ENCODE results near the gene NEK1. TPM values are rescaled to one million over a fixed set of nuclear protein-coding genes. Genes with fewer than 3 reads are reported as not detected.

Gene NEK1
- total RNA-seq, 4 donors from 2014 or later: 18.8 to 33.8 (median 25.0) TPM

GRCh38 chr4:169420291-169420690 is 192.1 kb downstream of the NEK1 start:
- DNase-seq: no peak
- no peak for TF ChIP-seq POLR2A (IDR thresholded peaks at IDR 0.05)
- TF ChIP-seq CTCF (IDR thresholded peaks at IDR 0.05): no peak
- H3K9me3 ChIP-seq: no peaks in the 10 kb centered on the region
- no peaks in the 10 kb centered on the region for H3K36me3 ChIP-seq
- intact Hi-C loops (cut with DNase I; ENCODE audit: low total_unique reads): no loop called here
- no peak overlapping the region for H3K27ac ChIP-seq
- no peaks in the 10 kb centered on the region for H3K4me1 ChIP-seq
- H3K4me3 ChIP-seq: no peak overlapping the region
- H3K27me3 ChIP-seq: no peaks in the 10 kb centered on the region

- no peak overlapping the region for H3K4me3 ChIP-seq
- H3K9me3 ChIP-seq: no peaks in the 10 kb centered on the region
- no peaks in the 10 kb centered on the region for H3K4me1 ChIP-seq
- intact Hi-C loops (cut with DNase I; ENCODE audit: low total_unique reads): no loop called here
- no peaks in the 10 kb centered on the region for H3K36me3 ChIP-seq
- TF ChIP-seq POLR2A (IDR thresholded peaks at IDR 0.05) (no peak), CTCF (IDR thresholded peaks at IDR 0.05) (no peak)
- no peaks in the 10 kb centered on the region for H3K27me3 ChIP-seq
- DNase-seq: no peak
- H3K27ac ChIP-seq: no peak overlapping the region
Observed at GRCh38 chr4:169418846-169419245, 193.5 kb downstream of the NEK1 start.

- intact Hi-C loops (cut with DNase I; ENCODE audit: low total_unique reads): no loop called here
- H3K4me3 ChIP-seq: no peak overlapping the region
- H3K9me3 ChIP-seq: no peaks in the 10 kb centered on the region
- no peak overlapping the region for H3K27ac ChIP-seq
- no peak for TF ChIP-seq POLR2A (IDR thresholded peaks at IDR 0.05)
- TF ChIP-seq CTCF (IDR thresholded peaks at IDR 0.05): no peak
- H3K4me1 ChIP-seq: no peaks in the 10 kb centered on the region
- DNase-seq: no peak
- no peaks in the 10 kb centered on the region for H3K27me3 ChIP-seq
- H3K36me3 ChIP-seq: no peaks in the 10 kb centered on the region
Observed at GRCh38 chr4:169417629-169418282, 194.6 kb downstream of the NEK1 start.

GRCh38 chr4:169416997-169417396 is 195.4 kb downstream of the NEK1 start:
- Histone ChIP-seq H3K4me1 (no peaks in the 10 kb centered on the region), H3K27ac (no peak overlapping the region), H3K4me3 (no peak overlapping the region), H3K36me3 (no peaks in the 10 kb centered on the region), H3K9me3 (no peaks in the 10 kb centered on the region), H3K27me3 (no peaks in the 10 kb centered on the region)
- intact Hi-C loops (cut with DNase I; ENCODE audit: low total_unique reads): no loop called here
- DNase-seq: no peak
- TF ChIP-seq CTCF (IDR thresholded peaks at IDR 0.05) (no peak), POLR2A (IDR thresholded peaks at IDR 0.05) (no peak)

- Histone ChIP-seq H3K9me3 (no peaks in the 10 kb centered on the region), H3K36me3 (no peaks in the 10 kb centered on the region), H3K27ac (no peak overlapping the region), H3K4me1 (no peaks in the 10 kb centered on the region), H3K4me3 (no peak overlapping the region), H3K27me3 (no peaks in the 10 kb centered on the region)
- no peak for TF ChIP-seq CTCF (IDR thresholded peaks at IDR 0.05)
- intact Hi-C loops (cut with DNase I; ENCODE audit: low total_unique reads): no loop called here
- DNase-seq: no peak
Observed at GRCh38 chr4:169416461-169416860, 195.9 kb downstream of the NEK1 start.

All from uterus (tissue), 4 donors.